Dendritic cell treated with granulocyte-macrophage colony-stimulating factor and Interleukin-4, amounts not matched to agents 40 ng/mL and 50 ng/mL, for 4 days (primary cell): ENCODE measurements around the gene TSHZ1.

Source experiments
- H3K27ac Mint-ChIP-seq: one replicate; pipeline ENCODE4 v1.8.0; 2022; ENCODE audit warnings: mild to moderate bottlenecking, mixed read lengths
- H3K27me3 Mint-ChIP-seq: one replicate; pipeline ENCODE4 v1.8.0; 2022; ENCODE audit warnings: mild to moderate bottlenecking, mixed read lengths
- H3K36me3 Mint-ChIP-seq: one replicate; pipeline ENCODE4 v1.8.0; 2022; ENCODE audit warnings: low read depth, mixed read lengths
- H3K4me1 Mint-ChIP-seq: one replicate; pipeline ENCODE4 v1.8.0; 2022; ENCODE audit warnings: low read depth, mixed read lengths
- H3K4me3 Mint-ChIP-seq: one replicate; pipeline ENCODE4 v1.8.0; 2022; ENCODE audit warnings: mild to moderate bottlenecking, moderate library complexity, mixed read lengths
- H3K9me3 Mint-ChIP-seq: one replicate; pipeline ENCODE4 v1.8.0; 2022; ENCODE audit warnings: mixed read lengths
- intact Hi-C: fragments of 100-400 bp; cut with micrococcal nuclease; formaldehyde crosslinking; loops from one replicate; pipeline ENCODE4 v1.15.0; 2022

The TSHZ1 gene

DNA sequence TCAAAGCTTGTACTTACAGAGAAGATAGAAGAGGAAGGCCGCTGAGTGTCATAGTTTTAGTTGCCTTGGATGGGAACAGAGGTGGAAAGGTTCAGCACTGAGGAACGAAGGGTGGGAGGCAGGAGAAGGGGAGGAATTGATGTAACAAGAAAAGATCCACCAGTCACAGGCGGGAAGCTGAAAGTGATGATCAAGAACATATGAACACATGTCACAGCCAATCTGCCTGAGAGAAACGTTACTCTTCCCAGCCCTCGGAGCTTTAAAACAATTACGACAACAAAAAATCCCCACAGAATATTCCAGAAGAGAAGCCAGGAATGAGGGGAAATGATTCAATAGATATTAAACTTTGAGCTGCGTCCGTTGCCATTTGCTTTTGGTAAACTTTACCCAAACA is 87.1 kb downstream of the TSHZ1 start:
- H3K4me1 Mint-ChIP-seq, result no peaks in the 10 kb centered on the region
- no peak overlapping the region for H3K27ac Mint-ChIP-seq
- no peak overlapping the region for H3K4me3 Mint-ChIP-seq
- H3K36me3 Mint-ChIP-seq, result no peaks in the 10 kb centered on the region
- no peaks in the 10 kb centered on the region for H3K9me3 Mint-ChIP-seq
- H3K27me3 Mint-ChIP-seq, result peaks cover 6% of the 10 kb centered on the region
- intact Hi-C loops, result no loop called here

DNA sequence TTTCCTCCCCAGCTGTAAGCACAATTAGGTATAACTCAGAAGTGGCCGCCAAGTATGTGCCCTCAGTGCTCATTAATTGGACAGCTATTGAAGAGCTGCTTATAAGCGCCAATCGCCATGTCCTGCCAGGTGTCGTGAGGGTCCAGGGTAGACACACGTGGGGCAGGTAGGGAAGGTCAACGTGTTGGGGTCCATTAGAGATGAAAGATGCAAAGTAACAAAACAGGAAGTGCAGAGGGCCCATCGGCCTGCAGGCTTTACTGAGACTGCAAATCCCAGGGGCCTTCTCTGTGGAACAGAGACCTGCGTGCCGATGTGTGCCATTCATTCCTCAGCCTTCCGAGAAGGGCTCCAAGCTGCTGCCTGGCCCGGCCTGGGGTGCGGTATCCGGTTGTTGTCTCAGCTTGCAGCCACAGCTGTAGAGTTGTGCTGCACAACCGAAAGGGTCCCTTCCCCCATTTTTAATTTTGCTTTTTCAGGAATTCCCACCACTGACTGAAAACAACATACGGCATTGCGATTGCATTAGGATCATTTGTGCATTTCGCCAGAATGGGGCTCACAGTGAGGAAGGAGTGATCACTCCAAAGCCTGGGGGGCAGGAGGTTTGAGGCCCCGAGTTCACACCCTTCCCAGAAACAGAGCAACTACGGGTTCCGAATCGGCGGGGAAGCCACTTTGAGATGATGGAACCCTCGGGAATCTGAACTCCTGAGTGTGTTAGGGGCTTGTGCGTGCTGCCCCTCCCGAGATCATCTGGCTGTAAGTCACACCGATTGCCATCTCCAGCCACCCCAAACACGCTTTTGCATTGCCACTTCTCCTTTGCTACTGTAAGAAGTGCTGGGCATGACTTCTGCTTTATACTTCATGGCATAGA is 94.3 kb downstream of the TSHZ1 start:
- Mint-ChIP-seq H3K27ac (no peak overlapping the region), H3K4me3 (no peak overlapping the region), H3K27me3 (peaks cover 13% of the 10 kb centered on the region), H3K4me1 (peaks cover 33% of the 10 kb centered on the region), H3K9me3 (peaks cover 19% of the 10 kb centered on the region), H3K36me3 (peaks cover 6% of the 10 kb centered on the region)
- intact Hi-C loops, result loop anchor here (5.0 kb wide), 1 partner anchor 803 kb away; no protein-coding TSS in a partner anchor

GRCh38 chr18:75305984-75306383 is 95.4 kb downstream of the TSHZ1 start:
- Mint-ChIP-seq H3K4me1 (peaks cover 41% of the 10 kb centered on the region), H3K27me3 (peaks cover 22% of the 10 kb centered on the region), H3K36me3 (peaks cover 6% of the 10 kb centered on the region), H3K9me3 (peaks cover 19% of the 10 kb centered on the region), H3K27ac (no peak overlapping the region), H3K4me3 (no peak overlapping the region)
- intact Hi-C loops, result loop anchor here (2.0 to 5.0 kb wide), 2 partner anchors 97 to 804 kb away; partner anchors contain the start of gene PTGR3

- H3K4me1 Mint-ChIP-seq, result peaks cover 49% of the 10 kb centered on the region
- intact Hi-C loops, result loop anchor here (2.0 to 5.0 kb wide), 2 partner anchors 99 to 805 kb away; partner anchors contain the start of gene PTGR3
- peaks cover 25% of the 10 kb centered on the region for H3K27me3 Mint-ChIP-seq
- H3K27ac Mint-ChIP-seq, result no peak overlapping the region
- H3K9me3 Mint-ChIP-seq, result peaks cover 19% of the 10 kb centered on the region
- no peak overlapping the region for H3K4me3 Mint-ChIP-seq
- H3K36me3 Mint-ChIP-seq, result peaks cover 6% of the 10 kb centered on the region
Observed at GRCh38 chr18:75307530-75307929, 96.9 kb downstream of the TSHZ1 start.

GRCh38 chr18:75309564-75309963 is 99.0 kb downstream of the TSHZ1 start:
- Mint-ChIP-seq H3K27ac (peak overlapping the region; percentile 12), H3K4me1 (peaks cover 49% of the 10 kb centered on the region), H3K9me3 (peaks cover 19% of the 10 kb centered on the region), H3K27me3 (peaks cover 29% of the 10 kb centered on the region), H3K36me3 (peaks cover 6% of the 10 kb centered on the region), H3K4me3 (no peak overlapping the region)
- intact Hi-C loops, result loop anchor here (5.0 kb wide), 1 partner anchor 807 kb away; no protein-coding TSS in a partner anchor

DNA sequence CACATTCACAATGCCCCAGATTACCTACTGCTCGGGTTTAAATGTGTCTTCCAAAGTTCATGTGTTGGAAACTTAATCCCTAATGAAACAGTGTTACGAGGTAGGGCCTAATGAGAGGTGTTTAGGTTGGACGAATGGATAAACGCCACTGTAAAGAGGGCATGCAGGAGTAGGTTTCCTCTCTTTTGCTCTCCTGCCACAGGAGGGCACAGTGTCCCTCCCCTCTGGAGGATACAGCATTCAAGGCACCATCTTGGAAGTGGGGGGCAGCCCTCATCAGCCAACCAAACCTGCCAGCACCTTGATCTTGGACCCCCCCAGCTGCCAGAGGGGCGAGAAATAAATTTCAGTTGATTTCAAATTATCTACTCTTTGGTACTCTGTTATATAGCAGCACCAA is 103.5 kb downstream of the TSHZ1 start:
- Mint-ChIP-seq H3K36me3 (peaks cover 5% of the 10 kb centered on the region), H3K27me3 (peaks cover 33% of the 10 kb centered on the region), H3K9me3 (peaks cover 21% of the 10 kb centered on the region), H3K27ac (no peak overlapping the region), H3K4me3 (no peak overlapping the region), H3K4me1 (peaks cover 33% of the 10 kb centered on the region)
- intact Hi-C loops, result no loop called here

- H3K4me1 Mint-ChIP-seq, result peaks cover 28% of the 10 kb centered on the region
- H3K27me3 Mint-ChIP-seq, result peaks cover 28% of the 10 kb centered on the region
- no peak overlapping the region for H3K27ac Mint-ChIP-seq
- no peak overlapping the region for H3K4me3 Mint-ChIP-seq
- H3K9me3 Mint-ChIP-seq, result peaks cover 16% of the 10 kb centered on the region
- H3K36me3 Mint-ChIP-seq, result no peaks in the 10 kb centered on the region
- intact Hi-C loops, result no loop called here
Observed at GRCh38 chr18:75314606-75315005, 104.0 kb downstream of the TSHZ1 start.

DNA sequence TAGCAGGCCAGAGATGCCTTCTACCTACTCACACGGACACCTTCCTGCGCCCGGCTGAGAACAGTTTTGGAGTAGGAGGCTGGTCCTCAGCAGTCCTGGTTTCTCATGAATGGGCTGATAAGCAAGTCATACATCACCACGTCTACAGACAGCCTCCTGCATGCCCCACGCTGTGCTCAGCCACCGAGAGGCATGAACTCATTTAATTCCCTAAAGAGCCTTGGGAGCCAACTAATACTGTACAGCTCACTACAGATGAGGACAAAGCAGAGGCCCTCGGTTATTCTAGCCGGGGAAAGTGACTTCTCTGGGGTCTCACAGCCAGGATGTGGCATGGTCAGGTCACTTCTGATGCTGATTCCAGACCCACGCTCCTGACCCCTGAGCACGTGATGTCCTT is 105.6 kb downstream of the TSHZ1 start:
- intact Hi-C loops, result no loop called here
- Mint-ChIP-seq H3K27ac (no peak overlapping the region), H3K9me3 (peaks cover 14% of the 10 kb centered on the region), H3K4me1 (peaks cover 18% of the 10 kb centered on the region), H3K4me3 (no peak overlapping the region), H3K27me3 (peaks cover 17% of the 10 kb centered on the region), H3K36me3 (no peaks in the 10 kb centered on the region)

DNA sequence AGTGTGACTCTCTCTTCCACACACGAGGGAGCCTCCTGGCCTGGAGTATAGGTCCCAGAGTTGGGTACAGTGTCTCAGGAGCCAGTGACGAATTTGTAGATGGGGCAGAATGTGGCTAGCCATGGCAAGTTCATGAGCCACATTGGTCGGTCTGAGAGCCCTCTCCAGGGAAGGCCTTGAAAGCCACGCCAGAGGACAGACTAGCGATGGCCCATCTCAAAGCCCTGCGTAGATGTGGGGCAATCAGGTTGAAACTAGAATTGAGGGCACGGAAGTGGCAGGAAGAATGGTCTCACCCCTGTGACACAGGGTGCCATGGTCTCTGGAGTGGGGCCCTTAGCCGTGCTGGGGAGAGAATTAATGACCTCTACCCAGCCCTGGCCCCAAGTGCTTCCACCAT is 106.2 kb downstream of the TSHZ1 start:
- H3K9me3 Mint-ChIP-seq, result peaks cover 14% of the 10 kb centered on the region
- H3K27me3 Mint-ChIP-seq, result peaks cover 14% of the 10 kb centered on the region
- no peak overlapping the region for H3K4me3 Mint-ChIP-seq

GRCh38 chr18:75317300-75317699 is 106.7 kb downstream of the TSHZ1 start:
- Mint-ChIP-seq H3K27me3 (peaks cover 14% of the 10 kb centered on the region), H3K36me3 (no peaks in the 10 kb centered on the region), H3K4me3 (no peak overlapping the region), H3K9me3 (peaks cover 14% of the 10 kb centered on the region), H3K4me1 (peaks cover 12% of the 10 kb centered on the region), H3K27ac (no peak overlapping the region)
- intact Hi-C loops, result no loop called here

More for the DNA sequence above, 106.2 kb downstream of the TSHZ1 start:
- Mint-ChIP-seq H3K27ac (no peak overlapping the region), H3K4me1 (peaks cover 12% of the 10 kb centered on the region), H3K36me3 (no peaks in the 10 kb centered on the region)
- intact Hi-C loops, result no loop called here

GRCh38 chr18:75317703-75318102 is 107.1 kb downstream of the TSHZ1 start:
- Mint-ChIP-seq H3K4me3 (no peak overlapping the region), H3K27ac (no peak overlapping the region), H3K9me3 (peaks cover 14% of the 10 kb centered on the region), H3K36me3 (no peaks in the 10 kb centered on the region), H3K4me1 (peaks cover 13% of the 10 kb centered on the region), H3K27me3 (peaks cover 13% of the 10 kb centered on the region)
- intact Hi-C loops, result no loop called here

GRCh38 chr18:75319905-75320304 is 109.3 kb downstream of the TSHZ1 start:
- peaks cover 14% of the 10 kb centered on the region for H3K9me3 Mint-ChIP-seq
- peaks cover 18% of the 10 kb centered on the region for H3K4me1 Mint-ChIP-seq
- intact Hi-C loops, result no loop called here
- H3K27ac Mint-ChIP-seq, result no peak overlapping the region
- H3K36me3 Mint-ChIP-seq, result no peaks in the 10 kb centered on the region
- H3K27me3 Mint-ChIP-seq, result peaks cover 11% of the 10 kb centered on the region
- H3K4me3 Mint-ChIP-seq, result no peak overlapping the region

- Mint-ChIP-seq H3K27ac (no peak overlapping the region), H3K27me3 (peaks cover 11% of the 10 kb centered on the region), H3K4me3 (no peak overlapping the region), H3K36me3 (no peaks in the 10 kb centered on the region), H3K4me1 (peaks cover 13% of the 10 kb centered on the region), H3K9me3 (peaks cover 19% of the 10 kb centered on the region)
- intact Hi-C loops, result no loop called here
Observed at GRCh38 chr18:75320506-75320905, 109.9 kb downstream of the TSHZ1 start.

GRCh38 chr18:75321431-75321830 is 110.8 kb downstream of the TSHZ1 start:
- Mint-ChIP-seq H3K4me1 (peaks cover 7% of the 10 kb centered on the region), H3K36me3 (no peaks in the 10 kb centered on the region), H3K27me3 (peaks cover 11% of the 10 kb centered on the region), H3K9me3 (peaks cover 28% of the 10 kb centered on the region), H3K4me3 (no peak overlapping the region), H3K27ac (no peak overlapping the region)
- intact Hi-C loops, result no loop called here
